GM06990 (cell line): ENCODE results near the gene NFATC2.

Source experiments
- DNase-seq: peaks from one replicate; pipeline ENCODE4 v3.0.0-alpha.2; 2011; ENCODE audit not compliant: insufficient read length; ENCODE audit errors: extremely low read depth
- H3K27me3 ChIP-seq: replicated peaks from 2 replicates; pipeline ENCODE4 v1.6.0; 2011; ENCODE audit warnings: low read length; ENCODE audit not compliant: control insufficient read depth, insufficient read depth
- H3K36me3 ChIP-seq: 2 replicates; pipeline ENCODE4 v1.5.1; 2011; ENCODE audit warnings: low read length; ENCODE audit not compliant: control insufficient read depth, insufficient read depth
- H3K4me3 ChIP-seq: replicated peaks from 2 replicates; pipeline ENCODE4 v1.5.1; 2011; ENCODE audit warnings: low read depth, mild to moderate bottlenecking, control low read depth, low read length
- TF ChIP-seq, protein P1 (sequence below): IDR thresholded peaks from 2 replicates; pipeline ENCODE4 v1.5.1; 2011; ENCODE audit warnings: low read length, control low read depth, mild to moderate bottlenecking, inconsistent platforms; ENCODE audit not compliant: insufficient read depth, poor library complexity, severe bottlenecking

The NFATC2 gene

DNA sequence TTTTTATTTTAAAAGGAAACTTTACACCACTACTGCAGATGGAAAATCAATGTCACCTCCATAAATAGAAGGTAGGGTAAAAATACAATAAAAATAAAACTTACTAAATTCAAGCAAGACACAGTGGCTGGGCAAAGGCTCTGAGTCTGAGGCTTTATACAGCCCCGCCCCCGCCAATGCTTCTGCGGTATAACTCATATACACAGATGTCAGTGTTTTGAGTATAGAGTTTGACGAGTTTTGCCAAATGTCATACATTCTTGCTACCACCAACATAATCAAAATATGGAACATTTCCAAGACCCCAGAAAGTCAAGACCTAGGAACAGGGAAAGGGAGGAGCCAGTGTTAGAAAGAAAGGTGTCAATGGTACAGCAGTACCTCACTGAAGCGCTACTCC is 12.8 kb downstream of the NFATC2 start:
- Histone ChIP-seq H3K4me3 (no peak overlapping the region; the same call in none of the 2 replicates), H3K36me3 (no peaks in the 10 kb centered on the region; the same call in 1 of the 2 replicates), H3K27me3 (no peaks in the 10 kb centered on the region)
- DNase-seq: no peak
- TF ChIP-seq, protein P1, sequence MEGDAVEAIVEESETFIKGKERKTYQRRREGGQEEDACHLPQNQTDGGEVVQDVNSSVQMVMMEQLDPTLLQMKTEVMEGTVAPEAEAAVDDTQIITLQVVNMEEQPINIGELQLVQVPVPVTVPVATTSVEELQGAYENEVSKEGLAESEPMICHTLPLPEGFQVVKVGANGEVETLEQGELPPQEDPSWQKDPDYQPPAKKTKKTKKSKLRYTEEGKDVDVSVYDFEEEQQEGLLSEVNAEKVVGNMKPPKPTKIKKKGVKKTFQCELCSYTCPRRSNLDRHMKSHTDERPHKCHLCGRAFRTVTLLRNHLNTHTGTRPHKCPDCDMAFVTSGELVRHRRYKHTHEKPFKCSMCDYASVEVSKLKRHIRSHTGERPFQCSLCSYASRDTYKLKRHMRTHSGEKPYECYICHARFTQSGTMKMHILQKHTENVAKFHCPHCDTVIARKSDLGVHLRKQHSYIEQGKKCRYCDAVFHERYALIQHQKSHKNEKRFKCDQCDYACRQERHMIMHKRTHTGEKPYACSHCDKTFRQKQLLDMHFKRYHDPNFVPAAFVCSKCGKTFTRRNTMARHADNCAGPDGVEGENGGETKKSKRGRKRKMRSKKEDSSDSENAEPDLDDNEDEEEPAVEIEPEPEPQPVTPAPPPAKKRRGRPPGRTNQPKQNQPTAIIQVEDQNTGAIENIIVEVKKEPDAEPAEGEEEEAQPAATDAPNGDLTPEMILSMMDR: no peak

DNA sequence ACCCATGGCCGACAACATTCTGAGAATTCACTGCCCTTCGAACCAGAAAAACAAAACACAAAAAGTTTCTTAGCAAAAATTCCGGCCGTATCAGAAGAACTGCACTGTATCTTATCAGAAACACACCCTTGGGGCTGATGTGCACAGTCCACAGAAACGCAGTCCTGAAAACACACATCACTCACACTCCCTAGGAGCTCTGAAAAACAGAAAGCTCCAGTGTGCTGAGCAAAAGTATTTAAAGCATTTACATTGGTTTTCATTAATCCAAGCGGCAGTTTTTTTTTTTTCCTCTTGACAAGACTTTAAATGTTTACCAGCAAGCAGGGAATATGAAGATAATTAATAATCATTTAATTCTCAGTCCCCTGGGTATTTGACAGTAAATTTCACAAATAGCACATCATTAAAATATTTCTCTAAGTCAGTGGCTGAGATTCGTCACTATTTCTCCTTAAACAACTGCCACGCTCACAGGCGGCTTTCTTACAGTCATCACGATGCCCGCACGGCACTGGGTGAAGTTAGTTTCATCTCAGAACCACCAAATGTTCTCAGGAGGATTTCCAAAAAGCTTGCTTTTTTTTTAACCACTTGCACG is 13.3 kb downstream of the NFATC2 start:
- Histone ChIP-seq H3K27me3 (no peaks in the 10 kb centered on the region), H3K36me3 (no peaks in the 10 kb centered on the region; the same call in 1 of the 2 replicates), H3K4me3 (peak overlapping the region; percentile 44)
- TF ChIP-seq, protein P1: no peak
- no peak for DNase-seq

DNA sequence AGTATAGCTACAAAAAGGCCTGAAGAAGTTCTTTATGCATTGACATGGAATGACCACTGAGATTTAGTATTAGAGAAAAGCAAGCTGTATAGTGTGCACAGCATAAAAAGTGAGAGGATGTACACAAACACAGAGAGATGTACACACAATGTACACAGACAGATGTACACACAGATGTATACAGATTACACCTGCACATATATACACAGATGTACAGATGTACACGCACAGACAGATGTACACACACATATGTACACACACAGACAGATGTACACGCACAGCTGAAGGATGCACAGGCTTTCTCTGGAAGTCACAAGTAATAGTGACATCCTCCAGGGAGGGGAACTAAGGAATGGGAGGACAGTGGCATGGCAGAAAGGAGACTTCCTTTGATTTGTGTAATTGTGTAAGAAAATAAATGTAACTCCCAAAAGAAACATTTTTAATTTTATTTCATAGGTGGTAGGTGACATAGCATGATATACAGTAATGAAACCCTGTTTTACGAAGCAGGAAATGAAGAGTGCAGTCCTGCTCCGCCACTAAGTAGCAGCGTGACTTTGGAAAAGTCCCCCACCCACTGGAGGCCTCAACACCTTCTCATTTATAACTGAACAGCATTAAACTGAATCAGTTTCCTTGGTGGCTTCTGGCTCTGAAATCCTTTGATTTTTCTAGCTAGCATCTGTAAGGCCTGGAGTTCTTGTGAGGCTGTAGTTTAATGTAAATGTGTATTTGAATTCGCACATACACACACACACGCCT is 14.1 kb downstream of the NFATC2 start:
- TF ChIP-seq, protein P1: no peak
- H3K4me3 ChIP-seq: peak overlapping the region; percentile 44
- H3K27me3 ChIP-seq: no peaks in the 10 kb centered on the region
- DNase-seq: no peak
- H3K36me3 ChIP-seq: no peaks in the 10 kb centered on the region; the same call in 1 of the 2 replicates

DNA sequence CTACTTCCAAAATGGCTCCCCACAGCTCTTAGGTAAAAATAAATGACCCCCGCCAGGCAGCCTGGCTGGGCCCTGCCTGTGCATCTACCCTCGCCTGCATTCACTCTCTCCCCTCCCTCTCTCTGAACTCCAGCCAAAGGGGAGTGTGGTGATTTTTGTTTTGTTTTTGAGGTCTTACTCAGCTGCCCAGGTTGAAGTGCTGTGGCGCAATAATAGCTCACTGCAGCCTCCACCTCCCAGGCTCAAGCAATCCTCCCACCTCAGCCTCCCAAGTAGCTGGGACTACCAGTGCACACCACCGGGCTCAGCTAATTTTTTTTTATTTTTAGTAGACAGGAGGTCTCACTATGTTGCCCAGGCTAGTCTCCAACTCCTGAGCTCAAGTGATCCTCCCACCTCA is 15.8 kb downstream of the NFATC2 start:
- TF ChIP-seq, protein P1: no peak
- DNase-seq: no peak
- Histone ChIP-seq H3K36me3 (peaks cover 4% of the 10 kb centered on the region), H3K4me3 (no peak overlapping the region), H3K27me3 (no peaks in the 10 kb centered on the region)

DNA sequence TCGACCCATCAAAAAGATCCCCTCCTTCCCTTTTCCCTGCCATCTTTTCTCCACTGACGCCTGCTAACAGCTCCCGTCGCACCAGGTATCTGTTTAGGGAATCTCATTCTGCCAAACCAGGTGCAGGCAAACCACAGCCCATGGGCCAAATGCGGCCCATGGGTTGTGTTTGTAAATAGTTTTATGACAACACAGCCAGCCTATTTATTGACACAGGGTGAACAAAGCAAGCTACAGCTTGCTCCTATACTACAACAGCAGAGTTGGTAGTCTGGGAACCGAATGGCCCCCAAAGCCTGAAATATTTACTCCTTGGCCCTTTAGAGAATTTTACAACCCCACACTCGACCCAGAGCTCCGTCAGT is 16.4 kb downstream of the NFATC2 start:
- Histone ChIP-seq H3K27me3 (no peaks in the 10 kb centered on the region), H3K36me3 (peaks cover 4% of the 10 kb centered on the region), H3K4me3 (peak overlapping the region; percentile 47; the same call in 1 of the 2 replicates)
- no peak for DNase-seq
- TF ChIP-seq, protein P1: no peak
